GM19023 (cell line): ENCODE data around the gene LFNG.

Experiments used
- ATAC-seq: cut with Tn5 transposase; IDR thresholded peaks from one replicate; pipeline ENCODE4 v1.9.1; 2021; ENCODE audit warnings: mild to moderate bottlenecking, moderate library complexity; ENCODE audit not compliant: unreplicated experiment

LFNG gene

GRCh38 chr7:2502647-2502966, 17.0 kb upstream of the LFNG start:
- no peak for ATAC-seq

- ATAC-seq, result no peak
Measured at GRCh38 chr7:2503056-2503941, 16.3 kb upstream of the LFNG start.

- ATAC-seq, result no peak
Measured at GRCh38 chr7:2504128-2504888, 15.3 kb upstream of the LFNG start.

- ATAC-seq, result no peak
Measured at GRCh38 chr7:2504889-2505375, 14.6 kb upstream of the LFNG start.

- no peak for ATAC-seq
Measured at GRCh38 chr7:2505401-2505800, 14.2 kb upstream of the LFNG start.

- ATAC-seq, result no peak
Measured at GRCh38 chr7:2507208-2507916, 12.2 kb upstream of the LFNG start.

GRCh38 chr7:2507917-2508306, 11.7 kb upstream of the LFNG start:
- ATAC-seq, result no peak

GRCh38 chr7:2508327-2509215, 11.0 kb upstream of the LFNG start:
- ATAC-seq, result peak; percentile 46

GRCh38 chr7:2509298-2509906, 10.2 kb upstream of the LFNG start:
- no peak for ATAC-seq

- ATAC-seq, result no peak
Measured at GRCh38 chr7:2510130-2510776, 9.3 kb upstream of the LFNG start.

GRCh38 chr7:2510909-2511768, 8.4 kb upstream of the LFNG start:
- ATAC-seq, result no peak

- no peak for ATAC-seq
Measured at GRCh38 chr7:2511769-2512168, 7.8 kb upstream of the LFNG start.

- ATAC-seq, result no peak
Measured at GRCh38 chr7:2512179-2512661, 7.4 kb upstream of the LFNG start.

- no peak for ATAC-seq
Measured at GRCh38 chr7:2512713-2513112, 6.9 kb upstream of the LFNG start.

GRCh38 chr7:2513702-2514101, 5.9 kb upstream of the LFNG start:
- ATAC-seq, result no peak

GRCh38 chr7:2514473-2515423, 4.8 kb upstream of the LFNG start:
- no peak for ATAC-seq

- no peak for ATAC-seq
Measured at GRCh38 chr7:2515424-2516193, 4.0 kb upstream of the LFNG start.
